NOMO-1 (cell line): ENCODE measurements around the gene CDC42EP5.
"Not testable (repeated sequence)": the region's sequence is repeated elsewhere in the genome, so short reads cannot be mapped to it uniquely, and the experiment has no call there.

Experiments
- DNase-seq, 2 experiments: peaks; one replicate each; lab custom pipeline; 2025; ENCODE audit not compliant: unreplicated experiment in 2 of 2; lab: John Stamatoyannopoulos, UW

Gene CDC42EP5

DNA sequence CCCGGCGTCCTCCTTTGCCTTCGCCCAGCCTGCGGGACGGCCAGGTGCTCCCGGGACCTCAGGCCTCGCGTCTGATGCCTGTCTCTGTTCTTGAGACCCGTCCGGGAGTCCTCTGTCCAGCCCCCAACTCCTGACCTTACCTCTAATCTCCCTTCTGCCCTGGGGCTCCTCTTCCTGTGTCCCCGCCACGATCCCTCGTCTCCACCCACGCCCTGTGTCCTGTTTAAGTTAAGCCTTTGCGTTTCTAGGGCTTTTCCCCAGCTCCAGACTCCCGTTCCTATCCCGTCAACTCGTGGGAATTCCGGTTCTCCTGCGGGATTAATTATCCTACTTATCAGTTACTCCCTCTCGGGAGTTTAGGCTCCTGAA, 23.4 kb downstream of the CDC42EP5 start:
- no peak for DNase-seq

DNA sequence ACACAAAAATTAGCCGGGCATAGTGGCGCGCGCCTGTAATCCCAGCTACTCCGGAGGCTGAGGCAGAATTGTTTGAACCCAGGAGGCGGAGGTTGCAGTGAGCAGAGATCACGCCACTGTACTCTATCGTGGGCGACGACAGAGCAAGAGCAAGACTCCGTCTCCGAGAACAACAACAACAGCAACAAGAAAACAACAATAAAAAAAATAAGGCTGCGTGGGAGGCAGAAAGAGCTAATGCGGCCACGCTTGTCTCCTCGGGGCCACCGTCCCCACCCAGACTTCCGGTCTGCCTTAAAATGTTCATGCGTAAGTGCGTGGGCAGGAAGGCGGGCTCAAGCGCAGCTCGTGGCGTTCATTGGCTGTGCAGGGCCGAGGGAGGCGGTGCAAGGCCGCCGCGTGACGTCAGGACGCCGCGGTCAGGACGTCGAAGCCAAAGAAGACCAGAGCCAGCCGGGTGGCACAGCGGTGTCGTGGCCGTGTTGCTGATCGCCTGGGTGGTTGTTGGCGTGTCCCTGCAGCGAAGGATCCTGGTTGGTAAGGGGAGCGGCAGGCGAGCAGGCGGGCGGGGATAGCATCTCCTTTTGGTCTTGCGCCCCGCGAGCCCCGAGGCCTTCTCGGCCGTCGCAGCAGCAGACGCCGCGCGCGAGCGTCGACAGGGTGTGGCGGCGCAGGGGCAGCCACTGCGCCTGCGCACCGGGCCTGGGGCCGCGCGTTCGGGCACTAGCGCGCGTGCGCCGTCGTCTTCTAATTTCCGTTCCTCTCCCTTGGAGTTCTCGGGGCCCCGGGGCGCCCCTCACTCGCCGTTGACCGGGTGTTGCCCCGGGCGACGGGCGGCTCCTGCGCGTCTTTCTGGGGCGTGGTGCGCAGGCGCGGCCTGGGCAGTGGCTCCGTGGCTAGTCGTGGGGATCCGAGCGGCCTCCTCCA, 24.1 kb downstream of the CDC42EP5 start, which contains the start of gene LENG8:
Gene LENG8 (plus strand): TSS at position 426 of the 927 bp plus-strand sequence. CDS start 2,146 bp downstream, outside the sequence.
- DNase-seq: peak; percentile 94 to 99

DNA sequence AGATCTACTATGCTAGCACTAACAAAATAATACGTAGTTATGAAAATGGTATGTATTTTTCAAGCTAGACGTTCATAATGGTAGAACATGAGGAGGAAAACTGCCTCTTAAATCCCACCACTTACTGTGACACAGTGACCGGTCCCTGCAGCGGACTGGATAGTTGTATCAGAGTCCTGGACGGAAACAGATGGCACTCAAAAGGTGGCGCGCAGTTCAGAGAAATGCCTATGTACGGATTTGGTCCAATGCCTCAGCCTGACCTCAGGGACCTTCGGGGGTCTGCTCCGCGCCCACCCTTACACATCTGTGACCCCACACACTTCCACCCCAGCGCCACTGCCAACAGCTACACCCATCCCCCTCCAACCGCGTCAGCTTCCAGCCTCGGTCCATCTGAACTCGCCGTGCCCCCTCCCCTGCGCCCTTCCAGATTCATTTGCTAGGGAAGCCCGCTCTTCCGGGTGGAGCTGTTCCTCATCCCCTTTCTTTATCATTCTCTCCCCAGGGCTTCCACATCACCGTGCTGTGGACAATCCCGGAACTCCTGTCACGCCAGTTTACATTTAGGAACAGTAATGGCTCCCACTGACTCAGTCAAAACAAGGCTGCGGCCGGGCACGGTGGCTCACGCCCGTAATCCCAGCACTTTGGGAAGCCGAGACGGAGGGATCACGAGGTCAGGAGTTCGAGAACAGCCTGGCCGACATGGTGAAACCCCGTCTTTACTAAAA, 24.9 kb downstream of the CDC42EP5 start:
- peak in 1 of 2 experiments; percentile 21 for DNase-seq

GRCh38 chr19:54446349-54446748, 26.7 kb downstream of the CDC42EP5 start:
- DNase-seq: not testable (repeated sequence)

DNA sequence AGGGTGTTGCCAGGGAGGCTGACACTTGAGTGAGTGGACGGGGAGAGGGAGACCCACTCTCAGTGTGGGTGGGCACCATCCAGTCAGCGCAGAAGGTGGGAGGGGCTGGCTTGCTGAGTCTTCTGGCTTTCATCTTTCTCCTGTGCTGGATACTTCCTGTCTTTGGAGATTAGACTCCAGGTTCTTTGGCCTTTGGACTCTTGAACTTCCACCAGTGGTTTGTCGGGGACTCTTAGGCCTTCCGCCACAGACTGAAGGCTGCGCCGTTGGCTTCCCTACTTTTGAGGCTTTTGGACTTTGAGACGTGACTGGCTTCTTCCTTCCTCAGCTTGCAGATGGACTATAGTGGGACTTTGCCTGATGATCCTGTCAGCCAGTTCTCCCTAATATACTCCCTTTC, 28.4 kb downstream of the CDC42EP5 start:
- no peak for DNase-seq

DNA sequence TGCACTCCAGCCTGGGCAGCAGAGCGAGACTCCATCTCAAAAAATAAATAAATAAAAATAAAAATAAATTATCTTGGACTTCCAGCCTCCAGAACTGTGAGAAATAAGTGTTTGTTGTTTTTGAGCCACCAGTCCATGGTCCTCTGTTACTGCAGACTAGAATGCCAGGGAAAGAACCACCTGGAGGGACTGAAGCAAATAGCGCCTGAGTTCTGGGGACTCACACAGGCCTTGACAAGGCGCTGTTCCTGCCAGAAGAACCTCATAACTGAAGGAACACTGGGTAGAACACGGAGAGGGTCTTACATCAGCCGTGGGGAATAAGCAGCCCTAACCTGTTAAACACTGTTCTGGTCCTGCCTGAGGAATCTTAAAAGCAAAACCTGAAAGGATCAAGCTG, 32.5 kb downstream of the CDC42EP5 start:
- no peak for DNase-seq

- DNase-seq: no peak
Observed at GRCh38 chr19:54439174-54439851, 33.8 kb downstream of the CDC42EP5 start.

DNA sequence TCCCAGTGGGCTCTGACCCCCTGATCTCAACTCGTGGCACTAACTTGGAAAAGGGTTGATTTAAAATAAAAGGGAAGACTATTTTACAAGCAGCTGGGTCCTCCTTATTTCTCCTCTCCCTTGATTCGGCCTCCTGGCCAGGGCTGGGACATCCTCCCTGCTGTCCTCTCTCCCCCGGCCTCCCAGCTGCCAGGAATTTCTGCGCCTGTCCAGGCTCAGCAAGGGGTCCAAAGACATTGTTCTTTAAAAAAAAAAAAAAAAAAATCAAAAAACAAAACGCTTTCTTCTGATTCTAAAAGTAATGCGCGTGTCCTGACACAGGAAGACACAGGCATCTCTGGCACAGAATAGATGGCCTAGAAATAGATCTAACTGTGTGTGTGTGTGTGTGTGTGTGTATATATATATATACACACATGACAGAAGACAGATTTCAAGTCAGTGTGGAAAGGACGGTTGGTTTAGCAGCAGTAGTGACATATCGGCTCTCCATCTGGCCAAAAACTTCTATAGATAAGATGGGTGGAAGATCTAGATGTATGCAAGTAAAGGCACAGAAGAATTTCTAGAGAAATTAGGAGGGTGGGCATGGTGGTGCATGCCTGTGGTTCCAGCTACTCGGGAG, 36.4 kb downstream of the CDC42EP5 start:
- DNase-seq: no peak

DNA sequence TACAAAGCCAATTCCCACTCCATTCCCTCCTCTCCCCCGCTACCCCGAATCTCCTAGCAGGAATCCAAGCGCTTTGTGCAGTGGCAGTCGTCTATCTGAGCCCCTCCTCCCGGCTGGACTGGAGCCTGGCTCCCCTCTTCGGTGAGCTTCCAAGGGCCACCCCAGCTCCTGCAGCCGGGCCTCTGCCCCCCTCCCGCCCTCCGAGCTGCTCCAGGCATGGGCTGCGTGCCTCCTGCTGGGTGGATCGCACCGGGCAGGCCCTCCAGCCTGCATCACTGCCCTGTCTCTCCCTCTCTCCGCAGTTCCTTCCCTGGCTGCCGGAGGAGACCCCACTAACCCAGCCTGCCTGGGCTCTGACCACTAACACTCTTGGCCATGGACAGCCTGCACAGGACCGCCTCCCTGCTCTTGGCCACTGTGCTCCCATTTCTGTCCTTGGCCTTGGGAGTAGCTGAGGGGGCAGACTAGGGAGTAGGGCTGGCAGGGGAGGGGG, 37.0 kb downstream of the CDC42EP5 start:
- no peak for DNase-seq

DNA sequence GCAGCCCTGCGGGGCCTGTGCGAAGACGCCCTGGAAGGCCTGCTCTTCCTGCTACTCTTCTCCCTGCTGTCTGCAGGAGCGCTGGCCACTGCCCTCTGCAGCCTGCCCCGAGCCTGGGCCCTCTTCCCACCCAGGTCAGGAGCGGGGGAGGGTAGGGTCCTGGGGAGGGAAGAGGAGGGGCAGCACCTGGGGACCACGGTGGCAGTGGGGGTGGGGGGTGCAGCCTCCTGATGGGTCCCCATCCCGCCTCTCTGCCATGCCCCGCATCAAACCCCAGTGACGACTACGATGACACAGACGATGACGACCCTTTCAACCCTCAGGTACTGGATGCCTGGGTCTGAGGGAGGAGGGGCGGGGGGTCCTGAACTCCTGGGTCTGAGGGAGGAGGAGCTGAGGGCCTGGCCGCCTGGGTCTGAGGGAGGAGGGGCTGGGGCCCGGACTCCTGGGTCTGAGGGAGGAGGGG, 37.5 kb downstream of the CDC42EP5 start:
- no peak for DNase-seq

DNA sequence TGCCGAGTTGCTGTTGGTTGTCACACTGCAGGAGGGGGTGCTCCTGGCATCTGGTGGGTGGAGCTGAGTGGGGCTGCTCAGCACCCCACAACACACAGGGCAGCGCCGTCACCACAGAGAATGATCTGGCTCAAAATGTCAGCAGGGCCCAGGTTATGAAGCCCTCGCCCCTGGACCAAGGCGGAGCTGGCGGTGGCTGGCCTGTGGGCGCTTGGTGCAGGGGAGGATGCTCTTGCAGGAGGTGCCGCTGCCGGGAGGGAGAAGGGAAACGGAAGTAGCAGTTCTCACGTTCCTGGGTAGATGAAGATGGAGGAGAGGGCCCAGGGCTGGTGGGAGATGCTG, 38.3 kb downstream of the CDC42EP5 start:
- DNase-seq: no peak

- DNase-seq: no peak
Observed at GRCh38 chr19:54434112-54434872, 38.8 kb downstream of the CDC42EP5 start.

- DNase-seq: no peak
Observed at GRCh38 chr19:54433697-54434096, 39.4 kb downstream of the CDC42EP5 start.

DNA sequence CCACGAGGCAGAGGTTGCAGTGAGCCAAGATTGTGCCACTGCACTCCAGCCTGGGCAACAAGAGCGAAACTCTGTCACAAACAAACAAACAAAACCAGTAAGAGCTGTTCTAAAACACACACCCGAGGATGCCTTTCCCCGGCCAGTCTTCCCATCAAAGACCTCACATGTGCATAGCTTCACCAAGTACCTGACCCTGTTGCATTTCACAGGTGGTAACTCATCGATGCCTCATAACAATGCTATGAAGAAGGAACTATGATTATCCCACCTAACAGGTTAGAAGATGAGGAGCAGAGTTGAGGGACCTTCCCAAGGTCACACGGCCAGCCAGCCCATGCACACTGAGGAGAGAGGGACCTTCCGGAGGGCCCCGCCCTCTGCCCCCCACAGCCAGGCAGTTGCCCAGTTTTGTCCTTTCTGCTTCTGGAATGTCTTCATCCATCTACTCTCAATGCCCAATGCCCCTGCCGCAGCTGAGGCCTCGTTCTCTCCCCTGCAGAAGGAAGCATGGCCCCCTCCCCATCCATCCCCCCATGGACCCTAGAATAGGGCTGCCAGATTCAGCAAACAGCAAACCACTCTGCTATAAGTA, 40.9 kb downstream of the CDC42EP5 start:
- no peak for DNase-seq

GRCh38 chr19:54431255-54431838, 41.7 kb downstream of the CDC42EP5 start:
- no peak for DNase-seq

DNA sequence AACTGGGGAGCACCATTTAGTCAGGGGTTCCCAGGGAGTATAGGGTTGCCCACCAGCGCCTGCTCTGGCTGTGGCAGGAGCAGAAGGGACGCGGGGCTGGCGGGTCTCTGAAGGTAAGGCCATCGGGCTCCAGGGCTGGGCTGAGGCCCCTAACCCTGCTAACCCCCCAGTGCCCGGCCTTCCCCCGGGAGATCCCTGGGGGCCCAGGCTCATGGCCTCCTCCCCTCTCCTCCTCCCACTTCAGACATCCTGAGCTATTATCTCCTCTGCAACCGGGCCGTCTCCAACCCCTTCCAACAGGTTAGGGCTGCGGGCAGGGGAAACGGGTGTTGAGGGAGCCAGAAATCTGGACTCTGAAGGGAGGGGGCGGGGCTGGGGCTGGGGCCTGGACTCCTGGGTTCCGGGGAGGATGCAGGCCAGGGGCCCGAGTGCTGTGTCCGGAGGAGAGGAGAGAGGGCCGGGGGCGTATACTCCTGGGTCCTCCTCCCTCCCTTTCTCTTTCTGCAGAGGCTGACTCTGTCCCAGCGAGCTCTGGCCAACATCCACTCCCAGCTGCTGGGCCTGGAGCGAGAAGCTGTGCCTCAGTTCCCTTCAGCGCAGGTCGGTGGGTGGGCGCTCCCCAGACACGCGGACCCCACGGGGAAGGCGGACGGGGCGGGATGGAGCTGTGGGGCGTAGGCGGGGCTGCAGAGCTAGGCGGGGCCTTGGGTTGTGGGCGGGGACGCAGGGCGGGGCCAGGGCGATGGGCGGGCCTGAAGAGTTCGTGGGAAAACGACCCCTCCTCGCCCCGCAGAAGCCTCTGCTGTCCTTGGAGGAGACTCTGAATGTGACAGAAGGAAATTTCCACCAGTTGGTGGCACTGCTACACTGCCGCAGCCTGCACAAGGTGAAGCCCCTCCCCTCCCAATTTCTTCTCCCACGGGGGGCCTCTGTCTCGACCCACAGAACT, 42.5 kb downstream of the CDC42EP5 start:
- no peak for DNase-seq

- no peak for DNase-seq
Observed at GRCh38 chr19:54429545-54430227, 43.4 kb downstream of the CDC42EP5 start.

GRCh38 chr19:54429176-54429495, 44.0 kb downstream of the CDC42EP5 start:
- no peak for DNase-seq
